Activated T-helper 2 cell treated with anti-CD3 and anti-CD28 coated beads, Interferon-gamma antibody, Interleukin-2, Interleukin-4, amounts not matched to agents 10 μg/mL and 5 μg/mL and 100 μg/mL, durations not matched to agents 14 hours and 24 hours and 36 hours (primary cell): ENCODE measurements around the gene PIEZO2. TPM values are rescaled to one million over a fixed set of nuclear protein-coding genes. Genes with fewer than 3 reads are reported as not detected.

Experiments used
- DNase-seq: peaks from one replicate; pipeline ENCODE4 v3.0.0; 2021; ENCODE audit warnings: low spot score
- H3K27ac Mint-ChIP-seq: one replicate; pipeline ENCODE4 v1.8.0; 2021; ENCODE audit warnings: mixed read lengths
- H3K27me3 Mint-ChIP-seq: one replicate; pipeline ENCODE4 v1.8.0; 2021; ENCODE audit warnings: low read depth, mixed read lengths
- H3K36me3 Mint-ChIP-seq: one replicate; pipeline ENCODE4 v1.8.0; 2021; ENCODE audit warnings: low read depth, mixed read lengths
- H3K4me1 Mint-ChIP-seq: one replicate; pipeline ENCODE4 v1.8.0; 2021; ENCODE audit warnings: low read depth, mixed read lengths
- H3K4me3 Mint-ChIP-seq: one replicate; pipeline ENCODE4 v1.8.0; 2021; ENCODE audit warnings: low read depth, mild to moderate bottlenecking, moderate library complexity, mixed read lengths
- H3K9me3 Mint-ChIP-seq: one replicate; pipeline ENCODE4 v1.8.0; 2021; ENCODE audit warnings: mixed read lengths
- intact Hi-C: fragments of 100-400 bp; cut with micrococcal nuclease; formaldehyde crosslinking; loops from one replicate; pipeline ENCODE4 v1.15.1; 2023
- total RNA-seq: library from RNA; stranded (reverse); gene quantifications from 2 replicates; pipeline ENCODE4 v1.2.3, GENCODE V29; 2022

PIEZO2 gene
- total RNA-seq, 1 donor from 2014 or later = not detected

- H3K9me3 Mint-ChIP-seq = no peaks in the 10 kb centered on the region
- DNase-seq = no peak
- no peak overlapping the region for H3K4me3 Mint-ChIP-seq
- no peak overlapping the region for H3K27ac Mint-ChIP-seq
- intact Hi-C loops = loop anchor here (2.0 kb wide), 2 partner anchors 254 to 480 kb away; no protein-coding TSS in a partner anchor
- no peaks in the 10 kb centered on the region for H3K36me3 Mint-ChIP-seq
- no peaks in the 10 kb centered on the region for H3K27me3 Mint-ChIP-seq
- H3K4me1 Mint-ChIP-seq = no peaks in the 10 kb centered on the region
Observed at GRCh38 chr18:11040823-11041656, 108.3 kb downstream of the PIEZO2 start.

- Mint-ChIP-seq H3K9me3 (no peaks in the 10 kb centered on the region), H3K36me3 (no peaks in the 10 kb centered on the region), H3K27ac (no peak overlapping the region), H3K4me3 (no peak overlapping the region), H3K27me3 (no peaks in the 10 kb centered on the region), H3K4me1 (no peaks in the 10 kb centered on the region)
- intact Hi-C loops = loop anchor here (2.0 kb wide), 2 partner anchors 254 to 480 kb away; no protein-coding TSS in a partner anchor
- no peak for DNase-seq
Observed at GRCh38 chr18:11040359-11040758, 109.0 kb downstream of the PIEZO2 start.

- no peak overlapping the region for H3K4me3 Mint-ChIP-seq
- no peaks in the 10 kb centered on the region for H3K27me3 Mint-ChIP-seq
- H3K27ac Mint-ChIP-seq = no peak overlapping the region
- no peak for DNase-seq
- H3K4me1 Mint-ChIP-seq = no peaks in the 10 kb centered on the region
- H3K9me3 Mint-ChIP-seq = no peaks in the 10 kb centered on the region
- intact Hi-C loops = loop anchor here (2.0 kb wide), 1 partner anchor 187 kb away; no protein-coding TSS in a partner anchor
- no peaks in the 10 kb centered on the region for H3K36me3 Mint-ChIP-seq
Observed at GRCh38 chr18:11037533-11038240, 111.7 kb downstream of the PIEZO2 start.

GRCh38 chr18:11035814-11036495 is 113.4 kb downstream of the PIEZO2 start:
- DNase-seq = no peak
- no peaks in the 10 kb centered on the region for H3K4me1 Mint-ChIP-seq
- no peaks in the 10 kb centered on the region for H3K36me3 Mint-ChIP-seq
- intact Hi-C loops = no loop called here
- no peak overlapping the region for H3K4me3 Mint-ChIP-seq
- H3K27ac Mint-ChIP-seq = no peak overlapping the region
- no peaks in the 10 kb centered on the region for H3K27me3 Mint-ChIP-seq
- no peaks in the 10 kb centered on the region for H3K9me3 Mint-ChIP-seq

GRCh38 chr18:11035376-11035775 is 114.0 kb downstream of the PIEZO2 start:
- intact Hi-C loops = no loop called here
- H3K4me1 Mint-ChIP-seq = no peaks in the 10 kb centered on the region

GRCh38 chr18:11034884-11035283 is 114.5 kb downstream of the PIEZO2 start:
- no peaks in the 10 kb centered on the region for H3K36me3 Mint-ChIP-seq
- no peaks in the 10 kb centered on the region for H3K9me3 Mint-ChIP-seq
- no peak overlapping the region for H3K27ac Mint-ChIP-seq
- no peak for DNase-seq
- no peaks in the 10 kb centered on the region for H3K27me3 Mint-ChIP-seq
- intact Hi-C loops = no loop called here
- no peaks in the 10 kb centered on the region for H3K4me1 Mint-ChIP-seq
- H3K4me3 Mint-ChIP-seq = no peak overlapping the region

More at GRCh38 chr18:11035376-11035775, 114.0 kb downstream of the PIEZO2 start:
- H3K9me3 Mint-ChIP-seq = no peaks in the 10 kb centered on the region
- H3K27ac Mint-ChIP-seq = no peak overlapping the region
- no peaks in the 10 kb centered on the region for H3K36me3 Mint-ChIP-seq
- no peaks in the 10 kb centered on the region for H3K27me3 Mint-ChIP-seq
- DNase-seq = no peak
- H3K4me3 Mint-ChIP-seq = no peak overlapping the region

- Mint-ChIP-seq H3K4me3 (no peak overlapping the region), H3K4me1 (no peaks in the 10 kb centered on the region), H3K36me3 (no peaks in the 10 kb centered on the region), H3K27ac (no peak overlapping the region), H3K9me3 (no peaks in the 10 kb centered on the region), H3K27me3 (no peaks in the 10 kb centered on the region)
- intact Hi-C loops = no loop called here
- no peak for DNase-seq
Observed at GRCh38 chr18:11033503-11033902, 115.9 kb downstream of the PIEZO2 start.

- Mint-ChIP-seq H3K4me3 (no peak overlapping the region), H3K9me3 (no peaks in the 10 kb centered on the region), H3K4me1 (no peaks in the 10 kb centered on the region), H3K36me3 (no peaks in the 10 kb centered on the region), H3K27ac (no peak overlapping the region), H3K27me3 (no peaks in the 10 kb centered on the region)
- intact Hi-C loops = no loop called here
- no peak for DNase-seq
Observed at GRCh38 chr18:11031966-11032365, 117.4 kb downstream of the PIEZO2 start.

- H3K4me3 Mint-ChIP-seq = no peak overlapping the region
- DNase-seq = no peak
- no peaks in the 10 kb centered on the region for H3K36me3 Mint-ChIP-seq
- H3K27ac Mint-ChIP-seq = no peak overlapping the region
- intact Hi-C loops = no loop called here
- H3K4me1 Mint-ChIP-seq = no peaks in the 10 kb centered on the region
- H3K27me3 Mint-ChIP-seq = no peaks in the 10 kb centered on the region
- H3K9me3 Mint-ChIP-seq = no peaks in the 10 kb centered on the region
Observed at GRCh38 chr18:11029021-11029420, 120.3 kb downstream of the PIEZO2 start.

- no peaks in the 10 kb centered on the region for H3K4me1 Mint-ChIP-seq
- H3K36me3 Mint-ChIP-seq = no peaks in the 10 kb centered on the region
- intact Hi-C loops = no loop called here
- no peak for DNase-seq
- H3K9me3 Mint-ChIP-seq = no peaks in the 10 kb centered on the region
- no peak overlapping the region for H3K27ac Mint-ChIP-seq
- no peaks in the 10 kb centered on the region for H3K27me3 Mint-ChIP-seq
- H3K4me3 Mint-ChIP-seq = no peak overlapping the region
Observed at GRCh38 chr18:11027862-11028261, 121.5 kb downstream of the PIEZO2 start.

GRCh38 chr18:11025671-11026070 is 123.7 kb downstream of the PIEZO2 start:
- intact Hi-C loops = no loop called here

GRCh38 chr18:11024928-11025669 is 124.3 kb downstream of the PIEZO2 start:
- Mint-ChIP-seq H3K4me1 (no peaks in the 10 kb centered on the region), H3K4me3 (no peak overlapping the region), H3K27ac (no peak overlapping the region), H3K36me3 (no peaks in the 10 kb centered on the region), H3K9me3 (no peaks in the 10 kb centered on the region), H3K27me3 (no peaks in the 10 kb centered on the region)
- intact Hi-C loops = no loop called here
- no peak for DNase-seq

More at GRCh38 chr18:11025671-11026070, 123.7 kb downstream of the PIEZO2 start:
- Mint-ChIP-seq H3K4me3 (no peak overlapping the region), H3K4me1 (no peaks in the 10 kb centered on the region), H3K9me3 (no peaks in the 10 kb centered on the region), H3K27me3 (no peaks in the 10 kb centered on the region), H3K36me3 (no peaks in the 10 kb centered on the region), H3K27ac (no peak overlapping the region)
- no peak for DNase-seq
